A673 (cell line): Measurements from ENCODE around the gene ZBTB20. TPM values are rescaled to one million over a fixed set of nuclear protein-coding genes. Genes with fewer than 3 reads are reported as not detected.

Experiments
- BruUV-seq: library from RNA; stranded (reverse); fragments of 400-500 nt; replicated peaks from 2 replicates; lab custom pipeline; 2021; lab: Mats Ljungman, UMichigan
- CTCF ChIA-PET: fragments of 300-600 bp; sonication (Branson Sonifier 250); formaldehyde crosslinking; loops from one replicate; lab custom pipeline; 2022; ENCODE audit warnings: antibody characterized with exemption; lab: Charles Lee
- POLR2A ChIA-PET: fragments of 300-600 bp; sonication (Branson Sonifier 250); formaldehyde crosslinking; loops from one replicate; lab custom pipeline; 2022; ENCODE audit warnings: antibody characterized with exemption; ENCODE audit not compliant: low non-redundant PET; lab: Charles Lee
- DNase-seq: peaks from one replicate; pipeline ENCODE4 v3.0.0-alpha.2; 2015; ENCODE audit warnings: low spot score
- H3K27ac ChIP-seq: fragments of 200-600 bp; sonication (generic); 2 replicates; pipeline ENCODE4 v1.5.1; 2016; ENCODE audit warnings: mixed run types, low read depth, mild to moderate bottlenecking, mixed read lengths, antibody characterized with exemption, low read length; ENCODE audit not compliant: poor library complexity, severe bottlenecking
- H3K27me3 ChIP-seq: fragments of 200-600 bp; sonication (generic); replicated peaks from 2 replicates; pipeline ENCODE4 v1.6.1; 2017; ENCODE audit warnings: mixed run types, low read depth, mild to moderate bottlenecking, mixed read lengths, antibody characterized with exemption, low read length; ENCODE audit not compliant: insufficient read depth, poor library complexity
- H3K36me3 ChIP-seq: fragments of 200-600 bp; sonication (generic); 2 replicates; pipeline ENCODE4 v1.6.1; 2016; ENCODE audit warnings: mixed run types, mild to moderate bottlenecking, mixed read lengths, antibody characterized with exemption, low read length; ENCODE audit not compliant: insufficient read depth, poor library complexity, severe bottlenecking
- H3K4me1 ChIP-seq: fragments of 200-600 bp; sonication (generic); 2 replicates; pipeline ENCODE4 v1.6.1; 2017; ENCODE audit warnings: mixed run types, mild to moderate bottlenecking, mixed read lengths, antibody characterized with exemption, low read length; ENCODE audit not compliant: insufficient read depth, poor library complexity, severe bottlenecking
- H3K4me3 ChIP-seq: fragments of 200-600 bp; sonication (generic); 2 replicates; pipeline ENCODE4 v1.5.1; 2016; ENCODE audit warnings: low read depth, mixed run types, mild to moderate bottlenecking, mixed read lengths, low read length; ENCODE audit not compliant: poor library complexity, severe bottlenecking
- H3K9me3 ChIP-seq: fragments of 200-600 bp; sonication (generic); 2 replicates; pipeline ENCODE4 v1.6.1; 2016; ENCODE audit warnings: mixed run types, low read depth, mild to moderate bottlenecking, mixed read lengths, antibody characterized with exemption, low read length; ENCODE audit not compliant: poor library complexity, severe bottlenecking
- CTCF ChIP-seq: fragments of 300-800, 200-600 bp; sonication (generic); conservative IDR thresholded peaks from 2 replicates; pipeline ENCODE4 v1.5.1; 2017; ENCODE audit warnings: low read depth, mild to moderate bottlenecking, antibody characterized with exemption, low read length, moderate library complexity, mixed read lengths
- EZH2 ChIP-seq: fragments of 200-600 bp; sonication (generic); IDR thresholded peaks from 2 replicates; pipeline ENCODE4 v1.6.1; 2017; ENCODE audit warnings: borderline replicate concordance, low read depth, mild to moderate bottlenecking, mixed read lengths, antibody characterized with exemption, low read length; ENCODE audit not compliant: poor library complexity, severe bottlenecking
- intact Hi-C: fragments of 100-400 bp; cut with micrococcal nuclease; formaldehyde crosslinking; loops from one replicate; pipeline ENCODE4 v1.10.0; 2022; ENCODE audit not compliant: unreplicated experiment
- total RNA-seq: library from RNA; stranded (reverse); gene quantifications from 2 replicates; pipeline ENCODE4 v1.2.3, GENCODE V29; 2021

The ZBTB20 gene
- total RNA-seq, 1 experiment from 2014 or later: 13.5 TPM

GRCh38 chr3:114831861-114832260 lies 315.2 kb downstream of the ZBTB20 start:
- ChIA-PET CTCF (no interaction called here), POLR2A (no interaction called here)
- H3K27me3 ChIP-seq: no peaks in the 10 kb centered on the region
- no TSS peak for BruUV-seq
- no peak overlapping the region for H3K27ac ChIP-seq
- H3K4me3 ChIP-seq: no peak overlapping the region
- H3K4me1 ChIP-seq: no peaks in the 10 kb centered on the region
- no peaks in the 10 kb centered on the region for H3K36me3 ChIP-seq
- intact Hi-C loops: loop anchor here (10.0 kb wide), 1 partner anchor 383 kb away; no protein-coding TSS in a partner anchor
- DNase-seq: no peak
- no peaks in the 10 kb centered on the region for H3K9me3 ChIP-seq
- TF ChIP-seq CTCF (no peak), EZH2 (no peak)

- no TSS peak for BruUV-seq
- Histone ChIP-seq H3K36me3 (no peaks in the 10 kb centered on the region), H3K4me1 (no peaks in the 10 kb centered on the region), H3K4me3 (no peak overlapping the region), H3K9me3 (no peaks in the 10 kb centered on the region), H3K27me3 (no peaks in the 10 kb centered on the region), H3K27ac (no peak overlapping the region)
- DNase-seq: no peak
- no peak for TF ChIP-seq CTCF
- TF ChIP-seq EZH2: no peak
- ChIA-PET POLR2A (no interaction called here), CTCF (no interaction called here)
- intact Hi-C loops: loop anchor here (10.0 kb wide), 1 partner anchor 384 kb away; no protein-coding TSS in a partner anchor
These were observed 316.4 kb downstream of the ZBTB20 start for GRCh38 chr3:114830652-114831051.

GRCh38 chr3:114829783-114830182 lies 317.3 kb downstream of the ZBTB20 start:
- CTCF ChIA-PET: no interaction called here
- intact Hi-C loops: loop anchor here (2.0 to 10.0 kb wide), 5 partner anchors 258 to 989 kb away; no protein-coding TSS in a partner anchor
- POLR2A ChIA-PET: no interaction called here

More at GRCh38 chr3:114829783-114830182, 317.3 kb downstream of the ZBTB20 start:
- Histone ChIP-seq H3K9me3 (no peaks in the 10 kb centered on the region), H3K4me1 (no peaks in the 10 kb centered on the region), H3K36me3 (no peaks in the 10 kb centered on the region), H3K27me3 (no peaks in the 10 kb centered on the region), H3K27ac (no peak overlapping the region), H3K4me3 (no peak overlapping the region)
- TF ChIP-seq CTCF (no peak), EZH2 (no peak)
- DNase-seq: no peak
- no TSS peak for BruUV-seq
